GM18505 (cell line): ENCODE data around the gene SLC16A3.
"Not testable (repeated sequence)": the region's sequence is repeated elsewhere in the genome, so short reads cannot be mapped to it uniquely, and the experiment has no call there.

Experiments used
- ATAC-seq: cut with Tn5 transposase; IDR thresholded peaks from one replicate; pipeline ENCODE4 v1.9.1; 2021; ENCODE audit not compliant: unreplicated experiment
- POLR2A ChIP-seq: IDR thresholded peaks from 4 replicates; pipeline ENCODE4 v1.6.1; 2011; ENCODE audit warnings: borderline replicate concordance; ENCODE audit not compliant: insufficient read depth, insufficient read length; ENCODE audit errors: extremely low read depth

The SLC16A3 gene

GRCh38 chr17:82195675-82196672 lies 32.9 kb upstream of the SLC16A3 start:
- no peak for TF ChIP-seq POLR2A
- ATAC-seq = no peak

GRCh38 chr17:82198092-82198491 lies 30.8 kb upstream of the SLC16A3 start:
- no peak for TF ChIP-seq POLR2A
- no peak for ATAC-seq

GRCh38 chr17:82199496-82199895 lies 29.3 kb upstream of the SLC16A3 start:
- TF ChIP-seq POLR2A = no peak
- no peak for ATAC-seq

- no peak for TF ChIP-seq POLR2A
- ATAC-seq = no peak
These were observed 28.7 kb upstream of the SLC16A3 start for GRCh38 chr17:82200135-82200534.

- no peak for ATAC-seq
- no peak for TF ChIP-seq POLR2A
These were observed 27.9 kb upstream of the SLC16A3 start for GRCh38 chr17:82200743-82201497.

GRCh38 chr17:82201498-82201910 lies 27.3 kb upstream of the SLC16A3 start:
- TF ChIP-seq POLR2A = no peak
- ATAC-seq = no peak

- TF ChIP-seq POLR2A = no peak
- no peak for ATAC-seq
These were observed 25.9 kb upstream of the SLC16A3 start for GRCh38 chr17:82202981-82203380.

GRCh38 chr17:82203920-82204319 lies 24.9 kb upstream of the SLC16A3 start:
- TF ChIP-seq POLR2A = no peak
- ATAC-seq = no peak

- TF ChIP-seq POLR2A = no peak
- ATAC-seq = no peak
These were observed 23.8 kb upstream of the SLC16A3 start for GRCh38 chr17:82204831-82205719.

- peak; percentile 92 for TF ChIP-seq POLR2A
- peak; percentile 64 for ATAC-seq
These were observed 22.9 kb upstream of the SLC16A3 start for GRCh38 chr17:82205720-82206508.

GRCh38 chr17:82210655-82211054 lies 18.2 kb upstream of the SLC16A3 start:
- ATAC-seq = not testable (repeated sequence)
